ENCODE results near the gene MEI4.

MEI4 gene

DNA sequence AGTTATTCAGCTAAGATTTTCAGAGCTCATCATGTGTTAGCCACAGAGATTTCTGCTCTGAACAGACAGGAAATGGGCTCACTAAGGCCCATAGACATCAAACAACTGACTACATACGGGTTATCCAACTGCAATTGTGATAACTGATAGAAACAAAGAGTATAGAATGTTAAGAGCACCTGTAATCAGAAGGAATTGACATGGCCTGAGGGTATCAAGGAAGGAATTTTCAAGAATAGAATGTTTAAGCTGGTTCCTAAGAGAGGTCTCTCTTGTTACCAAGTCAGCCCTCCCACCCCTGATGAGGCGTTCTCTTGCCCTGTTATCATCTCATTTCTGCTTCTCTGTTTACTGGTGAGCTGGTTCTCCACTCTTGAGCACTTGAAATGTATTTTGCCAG is at the start of gene MEI4:
MEI4 (plus strand) TSS at position 301 of the 400 bp plus-strand sequence. CDS start 37,633 bp downstream, outside the sequence.
- DNase-seq (ENCODE audit: low spot score) = no peak
- TF ChIP-seq CTCF (IDR thresholded peaks at IDR 0.05; ENCODE audit: borderline replicate concordance, control extremely low read depth, extremely low read depth, insufficient read depth, missing control alignments) = no peak
- in situ Hi-C loops (cut with MboI; ENCODE audit: low sequenced_read_pairs, unreplicated experiment) = no loop called here

DNA sequence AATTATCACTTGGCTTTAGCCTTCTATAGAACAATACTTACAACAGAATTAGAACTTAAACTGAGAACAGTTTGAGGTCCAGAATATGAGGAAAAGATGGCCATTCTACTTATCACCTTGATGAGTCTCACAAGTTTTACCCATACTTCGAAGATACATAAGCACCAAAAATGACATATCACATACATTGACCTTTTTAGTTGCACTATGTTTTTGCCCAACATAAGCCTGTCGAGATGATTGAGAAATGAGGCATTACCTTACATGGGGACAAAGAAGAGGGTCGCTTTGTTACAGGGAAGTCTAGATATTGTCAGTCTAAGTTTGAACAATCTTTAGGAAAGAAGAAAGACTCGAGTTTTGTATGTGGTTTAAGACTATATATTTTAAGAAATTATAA is 48.4 kb upstream of the MEI4 start:
- DNase-seq (ENCODE audit: low spot score) = no peak
- in situ Hi-C loops (cut with MboI; ENCODE audit: low sequenced_read_pairs, unreplicated experiment) = no loop called here
- no peak for TF ChIP-seq CTCF (IDR thresholded peaks at IDR 0.05; ENCODE audit: borderline replicate concordance, control extremely low read depth, extremely low read depth, insufficient read depth, missing control alignments)

DNA sequence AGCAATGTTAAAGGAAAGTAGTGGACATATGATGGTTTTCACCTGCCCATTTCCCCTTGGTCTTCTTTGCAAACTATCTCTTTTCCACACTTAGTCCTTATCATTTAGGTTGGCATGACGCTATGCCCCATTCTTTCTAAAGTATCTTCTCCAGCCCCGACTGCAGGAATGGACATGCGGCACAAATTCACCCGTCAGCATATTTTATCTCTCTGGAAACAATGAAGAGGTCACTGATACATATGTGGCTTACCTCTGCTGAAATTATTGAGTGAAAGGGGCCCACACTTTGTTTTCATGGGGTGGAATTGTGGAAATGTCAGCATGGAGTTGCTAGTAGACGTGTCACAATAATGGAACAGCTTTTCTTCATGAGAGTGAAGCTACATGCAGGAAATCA is 45.8 kb upstream of the MEI4 start:
- in situ Hi-C loops (cut with MboI; ENCODE audit: low sequenced_read_pairs, unreplicated experiment) = no loop called here
- no peak for TF ChIP-seq CTCF (IDR thresholded peaks at IDR 0.05; ENCODE audit: borderline replicate concordance, control extremely low read depth, extremely low read depth, insufficient read depth, missing control alignments)
- DNase-seq (ENCODE audit: low spot score) = no peak

- DNase-seq (ENCODE audit: low spot score) = no peak
- in situ Hi-C loops (cut with MboI; ENCODE audit: low sequenced_read_pairs, unreplicated experiment) = no loop called here
- no peak for TF ChIP-seq CTCF (IDR thresholded peaks at IDR 0.05; ENCODE audit: borderline replicate concordance, control extremely low read depth, extremely low read depth, insufficient read depth, missing control alignments)
Observed at GRCh38 chr6:77609106-77609505, 43.7 kb upstream of the MEI4 start.

- no peak for DNase-seq (ENCODE audit: low spot score)
- in situ Hi-C loops (cut with MboI; ENCODE audit: low sequenced_read_pairs, unreplicated experiment) = no loop called here
- no peak for TF ChIP-seq CTCF (IDR thresholded peaks at IDR 0.05; ENCODE audit: borderline replicate concordance, control extremely low read depth, extremely low read depth, insufficient read depth, missing control alignments)
Observed at GRCh38 chr6:77619114-77619513, 33.7 kb upstream of the MEI4 start.

DNA sequence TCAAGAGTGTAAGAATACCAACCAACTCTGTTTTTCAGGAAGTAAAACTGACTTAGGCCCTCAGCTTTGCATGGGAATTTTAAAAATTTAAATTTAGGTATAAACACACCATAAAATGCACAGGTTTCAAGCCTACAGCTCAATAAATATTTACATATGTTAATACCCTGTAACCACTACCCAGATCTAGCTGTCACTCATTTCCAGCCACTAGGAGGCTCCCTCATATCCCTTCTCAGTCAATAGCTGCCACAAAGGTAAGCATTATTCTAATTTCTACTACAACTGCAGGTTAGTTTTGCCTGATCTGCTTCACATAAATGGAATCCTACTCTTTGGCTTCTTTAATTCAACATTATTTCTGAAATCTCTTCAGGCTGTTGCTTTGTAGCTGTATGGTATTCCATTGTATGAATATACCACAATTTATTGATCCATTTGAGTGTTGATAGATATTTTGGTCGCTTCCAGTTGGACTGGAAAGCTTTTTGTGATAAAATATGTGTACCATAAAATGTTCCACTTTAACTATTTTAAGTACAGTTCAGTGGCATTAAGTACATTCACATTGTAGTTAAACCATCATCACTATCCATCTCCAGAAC is 32.5 kb upstream of the MEI4 start:
- in situ Hi-C loops (cut with MboI; ENCODE audit: low sequenced_read_pairs, unreplicated experiment) = no loop called here
- TF ChIP-seq CTCF (IDR thresholded peaks at IDR 0.05; ENCODE audit: borderline replicate concordance, control extremely low read depth, extremely low read depth, insufficient read depth, missing control alignments) = peak; percentile 41
- no peak for DNase-seq (ENCODE audit: low spot score)
